CD4-positive, CD25-positive, alpha-beta regulatory T cell (primary cell): ENCODE measurements around the gene DGKA. TPM values are rescaled to one million over a fixed set of nuclear protein-coding genes. Genes with fewer than 3 reads are reported as not detected.

Experiments
- ATAC-seq, 2 donors: fragments of 150-1000 bp; cut with Tn5 transposase; one replicate each; pipeline ENCODE4 v1.10.0; 2021; ENCODE audit warnings: low read depth in 2 of 2, moderate number of reproducible peaks in 2 of 2, moderate library complexity in 1 of 2
- DNase-seq, 3 donors: peaks; one replicate each; pipeline versions ENCODE4 v3.0.0 to v3.0.0-alpha.2; 2012 to 2022; ENCODE audit warnings: mixed read lengths in 1 of 3
- H3K27ac ChIP-seq: one replicate; pipeline ENCODE4 v1.7.0; 2013; ENCODE audit warnings: mild to moderate bottlenecking, low read length; ENCODE audit not compliant: insufficient read depth, poor library complexity, severe bottlenecking
- H3K27me3 ChIP-seq: one replicate; pipeline ENCODE4 v1.7.0; 2013; ENCODE audit warnings: low read length; ENCODE audit not compliant: control insufficient read depth, insufficient read depth
- H3K36me3 ChIP-seq: one replicate; pipeline ENCODE4 v1.7.0; 2013; ENCODE audit warnings: mild to moderate bottlenecking, low read length, moderate library complexity; ENCODE audit not compliant: control insufficient read depth, insufficient read depth
- H3K4me1 ChIP-seq: 2 replicates; pipeline ENCODE4 v1.7.0; 2013; ENCODE audit warnings: mild to moderate bottlenecking, low read length; ENCODE audit not compliant: insufficient read depth, control insufficient read depth, poor library complexity, severe bottlenecking
- H3K4me3 ChIP-seq: one replicate; pipeline ENCODE4 v1.7.0; 2013; ENCODE audit warnings: low read depth, mild to moderate bottlenecking, low read length, moderate library complexity
- H3K9me3 ChIP-seq, 2 experiments: 1 replicate in 1 of 2; 2 replicates in 1 of 2; pipeline ENCODE4 v1.7.0; 2013; ENCODE audit warnings: low read length in 2 of 2, mild to moderate bottlenecking in 1 of 2, moderate library complexity in 1 of 2; ENCODE audit not compliant: control insufficient read depth in 2 of 2
- H3K27ac Mint-ChIP-seq, 3 donors: one replicate each; pipeline ENCODE4 v1.8.0; 2020 to 2022; ENCODE audit warnings: mild to moderate bottlenecking in 3 of 3, mixed read lengths in 3 of 3, moderate library complexity in 2 of 3
- H3K27me3 Mint-ChIP-seq: one replicate; pipeline ENCODE4 v1.8.0; 2022; ENCODE audit warnings: mild to moderate bottlenecking, mixed read lengths
- H3K36me3 Mint-ChIP-seq: one replicate; pipeline ENCODE4 v1.8.0; 2020; ENCODE audit warnings: mixed read lengths
- H3K4me1 Mint-ChIP-seq, 4 donors: one replicate each; pipeline ENCODE4 v1.8.0; 2020 to 2022; ENCODE audit warnings: mixed read lengths in 4 of 4, mild to moderate bottlenecking in 1 of 4
- H3K4me3 Mint-ChIP-seq, 4 donors: one replicate each; pipeline ENCODE4 v1.8.0; 2020 to 2022; ENCODE audit warnings: mild to moderate bottlenecking in 4 of 4, mixed read lengths in 4 of 4, moderate library complexity in 3 of 4
- H3K9me3 Mint-ChIP-seq, 7 donors: one replicate each; pipeline ENCODE4 v1.8.0; 2020 to 2022; ENCODE audit warnings: mixed read lengths in 7 of 7, mild to moderate bottlenecking in 3 of 7, moderate library complexity in 2 of 7
- polyA plus RNA-seq, 4 donors: library from polyadenylated mRNA; unstranded; fragments of 300-500 nt; fragmentation: Illumina TruSeq; gene quantifications; one replicate each; pipeline ENCODE4 v1.2.3, GENCODE V29; 2021
- total RNA-seq: library from RNA; stranded (reverse); gene quantifications from one replicate; pipeline ENCODE4 v1.2.3, GENCODE V29; 2022

DGKA gene
- total RNA-seq (1,086 TPM), polyA plus RNA-seq (100 to 1,000 TPM; 225 to 284 (median 253) TPM)

DNA sequence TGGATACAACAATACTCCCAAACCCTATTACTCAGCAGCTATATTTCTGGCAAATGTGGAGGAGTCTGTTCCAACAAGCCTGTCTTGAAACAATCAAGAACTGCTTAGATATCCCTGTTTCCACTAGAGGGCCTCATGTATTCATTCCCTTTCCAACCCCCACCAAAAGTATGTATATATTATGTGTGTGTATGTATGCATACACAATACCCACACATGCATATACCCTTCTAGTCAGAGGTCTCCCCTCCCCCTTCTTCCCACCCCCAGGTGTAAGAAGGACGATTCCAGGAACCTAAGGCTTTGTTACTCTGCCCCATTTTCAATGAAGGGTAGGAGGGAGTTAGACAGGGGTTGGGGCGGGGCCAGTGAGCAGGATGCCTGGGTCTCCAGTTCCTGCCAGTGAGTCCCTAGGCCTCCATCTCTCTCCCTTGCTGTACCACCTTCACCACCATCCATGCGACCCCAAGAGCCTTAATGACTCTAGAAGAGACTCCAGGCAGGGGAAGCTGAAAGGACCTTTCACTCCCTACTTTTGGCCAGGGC is at the start of gene DGKA:
Gene DGKA, plus strand, starts transcription at position 392 of the 546 bp plus-strand sequence. CDS start 5,342 bp downstream, outside the sequence.
- peak; percentile 59 to 99 (median 77) for DNase-seq
- Histone ChIP-seq H3K4me3 (peak within 1 kb of the TSS; percentile 99), H3K9me3 (no peaks in the 10 kb centered on the region), H3K27ac (peak within 1 kb of the TSS; percentile 92), H3K4me1 (peaks cover 62% of the 10 kb centered on the region), H3K27me3 (no peaks in the 10 kb centered on the region), H3K36me3 (peaks cover 6% of the 10 kb centered on the region)
- Mint-ChIP-seq H3K4me3 (peak within 1 kb of the TSS; percentile 90 to 100 (median 98)), H3K9me3 (peaks cover 0 to 4% (median 0%) of the 10 kb centered on the region in 7 donors), H3K36me3 (peaks cover 38% of the 10 kb centered on the region), H3K4me1 (peaks cover 11 to 63% (median 44%) of the 10 kb centered on the region in 4 donors), H3K27me3 (peaks cover 28% of the 10 kb centered on the region), H3K27ac (peak within 1 kb of the TSS; percentile 97 to 99 (median 98))
- peak; percentile 33 to 37 for ATAC-seq

DNA sequence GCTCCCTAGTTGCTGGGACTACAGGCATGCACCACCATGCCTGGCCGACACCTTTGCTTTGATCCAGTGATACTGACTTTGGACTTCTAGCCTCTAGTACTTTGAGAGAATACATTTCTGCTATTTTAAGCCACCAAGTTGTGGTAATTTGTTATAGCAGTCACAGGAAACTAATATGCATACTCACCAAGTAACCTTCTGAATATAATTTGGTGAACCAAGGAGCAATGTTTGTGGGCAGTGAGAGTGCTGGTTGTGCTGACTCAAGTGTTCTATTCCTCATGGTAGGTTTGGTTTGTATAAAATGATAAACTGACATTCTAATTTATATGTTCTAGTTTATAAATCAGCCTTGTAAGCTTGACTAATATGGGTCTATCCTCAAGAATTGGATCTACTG is 45.8 kb upstream of the DGKA start:
- ATAC-seq, result no peak
- H3K27me3 Mint-ChIP-seq, result no peaks in the 10 kb centered on the region
- Histone ChIP-seq H3K27me3 (no peaks in the 10 kb centered on the region), H3K9me3 (no peaks in the 10 kb centered on the region), H3K4me3 (no peak overlapping the region), H3K36me3 (no peaks in the 10 kb centered on the region), H3K4me1 (no peaks in the 10 kb centered on the region), H3K27ac (no peak overlapping the region)
- H3K4me1 Mint-ChIP-seq, result peaks cover 0 to 16% (median 11%) of the 10 kb centered on the region in 4 donors
- H3K27ac Mint-ChIP-seq, result peak overlapping the region in 1 of 3 donors; percentile 52
- no peak overlapping the region for H3K4me3 Mint-ChIP-seq
- DNase-seq, result peak in 1 of 3 donors; percentile 16
- H3K36me3 Mint-ChIP-seq, result peaks cover 3% of the 10 kb centered on the region
- no peaks in the 10 kb centered on the region for H3K9me3 Mint-ChIP-seq

DNA sequence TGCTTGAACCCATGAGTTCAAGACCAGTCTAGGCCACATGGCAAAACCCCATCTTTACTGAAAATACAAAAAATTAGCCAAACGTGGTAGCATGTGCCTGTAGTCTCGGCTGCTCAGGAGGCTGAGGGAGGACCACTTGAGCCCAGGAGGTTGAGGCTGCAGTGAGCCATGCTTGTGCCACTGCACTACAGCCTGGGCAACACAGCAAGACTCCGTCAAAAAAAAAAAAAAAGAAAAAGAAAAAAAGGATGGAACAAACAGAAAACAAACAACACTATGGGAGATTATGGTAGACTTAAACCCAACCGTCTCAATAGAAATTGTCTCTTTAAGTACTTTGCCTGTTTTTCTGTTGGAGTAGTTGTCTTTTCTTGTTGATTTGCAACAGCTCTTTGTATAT is 39.7 kb upstream of the DGKA start:
- ATAC-seq, result no peak
- H3K4me1 Mint-ChIP-seq, result peaks cover 0 to 6% (median 0%) of the 10 kb centered on the region in 4 donors
- no peaks in the 10 kb centered on the region for H3K9me3 ChIP-seq
- no peak overlapping the region for H3K4me3 ChIP-seq
- H3K27me3 ChIP-seq, result no peaks in the 10 kb centered on the region
- no peaks in the 10 kb centered on the region for H3K36me3 Mint-ChIP-seq
- no peaks in the 10 kb centered on the region for H3K4me1 ChIP-seq
- H3K27ac ChIP-seq, result no peak overlapping the region
- no peaks in the 10 kb centered on the region for H3K9me3 Mint-ChIP-seq
- DNase-seq, result no peak
- no peak overlapping the region for H3K4me3 Mint-ChIP-seq
- H3K27ac Mint-ChIP-seq, result no peak overlapping the region
- no peaks in the 10 kb centered on the region for H3K36me3 ChIP-seq
- no peaks in the 10 kb centered on the region for H3K27me3 Mint-ChIP-seq

DNA sequence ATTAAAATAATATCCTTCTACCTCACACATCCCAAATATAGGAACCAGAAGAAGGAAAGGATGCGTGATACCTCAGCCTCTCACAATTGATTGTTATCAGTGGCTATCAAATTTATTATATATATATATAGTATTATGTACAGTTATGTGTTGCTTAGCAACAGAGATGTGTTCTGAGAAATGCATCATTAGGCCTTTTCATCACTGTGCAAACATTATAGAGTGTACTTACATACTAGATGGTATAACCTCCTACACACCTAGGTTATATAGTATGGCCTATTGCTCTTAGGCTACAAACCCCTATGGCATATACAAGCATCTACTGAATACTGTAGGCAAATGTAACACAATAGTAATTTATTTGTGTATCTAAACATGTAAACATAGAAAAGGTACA is 37.2 kb upstream of the DGKA start:
- Mint-ChIP-seq H3K4me1 (peaks cover 1 to 6% (median 3%) of the 10 kb centered on the region in 4 donors), H3K4me3 (no peak overlapping the region), H3K36me3 (no peaks in the 10 kb centered on the region), H3K27ac (no peak overlapping the region), H3K27me3 (no peaks in the 10 kb centered on the region), H3K9me3 (no peaks in the 10 kb centered on the region)
- Histone ChIP-seq H3K27me3 (no peaks in the 10 kb centered on the region), H3K27ac (no peak overlapping the region), H3K9me3 (no peaks in the 10 kb centered on the region), H3K4me1 (no peaks in the 10 kb centered on the region), H3K4me3 (no peak overlapping the region), H3K36me3 (no peaks in the 10 kb centered on the region)
- no peak for DNase-seq
- no peak for ATAC-seq

DNA sequence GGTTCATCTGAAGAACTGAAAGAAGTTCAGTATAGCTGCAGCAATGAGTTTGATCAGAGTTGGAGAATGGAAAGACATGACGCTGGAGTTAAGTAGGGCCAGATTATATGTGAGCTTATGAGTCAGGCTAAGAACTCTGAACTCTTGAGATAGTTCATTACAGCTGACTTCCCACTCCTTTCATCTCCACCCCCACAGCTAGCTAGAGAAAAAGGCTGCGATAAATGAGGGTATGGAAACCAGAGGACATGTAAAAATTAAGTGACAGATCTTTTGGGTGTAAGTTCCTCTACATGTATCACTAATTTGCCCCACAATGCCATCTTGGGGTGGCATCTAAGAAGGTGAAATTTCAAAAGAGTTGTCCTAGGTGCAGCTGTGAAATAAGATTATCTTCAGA is 31.9 kb upstream of the DGKA start:
- no peaks in the 10 kb centered on the region for H3K27me3 ChIP-seq
- no peaks in the 10 kb centered on the region for H3K4me1 ChIP-seq
- Mint-ChIP-seq H3K27me3 (no peaks in the 10 kb centered on the region), H3K9me3 (no peaks in the 10 kb centered on the region), H3K27ac (peak overlapping the region; percentile 77 to 85 (median 77)), H3K36me3 (peaks cover 16% of the 10 kb centered on the region), H3K4me3 (peak overlapping the region in 1 of 4 donors; percentile 1), H3K4me1 (peaks cover 0 to 18% (median 9%) of the 10 kb centered on the region in 4 donors)
- ATAC-seq (peak in 1 of 2 donors; percentile 37), DNase-seq (peak in 2 of 3 donors; percentile 8 to 34)
- H3K36me3 ChIP-seq, result peaks cover 22% of the 10 kb centered on the region
- no peaks in the 10 kb centered on the region for H3K9me3 ChIP-seq
- peak overlapping the region; percentile 33 for H3K27ac ChIP-seq
- no peak overlapping the region for H3K4me3 ChIP-seq

- Histone ChIP-seq H3K4me3 (no peak overlapping the region), H3K27me3 (no peaks in the 10 kb centered on the region), H3K27ac (no peak overlapping the region), H3K4me1 (no peaks in the 10 kb centered on the region), H3K36me3 (peaks cover 22% of the 10 kb centered on the region), H3K9me3 (no peaks in the 10 kb centered on the region)
- H3K9me3 Mint-ChIP-seq, result no peaks in the 10 kb centered on the region
- H3K4me3 Mint-ChIP-seq, result no peak overlapping the region
- peaks cover 0 to 18% (median 9%) of the 10 kb centered on the region in 4 donors for H3K4me1 Mint-ChIP-seq
- ATAC-seq (no peak), DNase-seq (no peak)
- peak overlapping the region in 2 of 3 donors; percentile 31 to 86 for H3K27ac Mint-ChIP-seq
- peaks cover 16% of the 10 kb centered on the region for H3K36me3 Mint-ChIP-seq
- H3K27me3 Mint-ChIP-seq, result no peaks in the 10 kb centered on the region
These were observed 29.0 kb upstream of the DGKA start for GRCh38 chr12:55901881-55902490.

GRCh38 chr12:55906056-55906455 is 24.9 kb upstream of the DGKA start:
- Histone ChIP-seq H3K27me3 (no peaks in the 10 kb centered on the region), H3K9me3 (no peaks in the 10 kb centered on the region), H3K36me3 (peaks cover 23% of the 10 kb centered on the region), H3K4me1 (no peaks in the 10 kb centered on the region), H3K4me3 (no peak overlapping the region), H3K27ac (no peak overlapping the region)
- DNase-seq, result no peak
- Mint-ChIP-seq H3K27ac (no peak overlapping the region), H3K27me3 (no peaks in the 10 kb centered on the region), H3K36me3 (peaks cover 16% of the 10 kb centered on the region), H3K4me1 (peaks cover 0 to 15% (median 10%) of the 10 kb centered on the region in 4 donors), H3K4me3 (no peak overlapping the region), H3K9me3 (no peaks in the 10 kb centered on the region)
- ATAC-seq, result no peak
